Thoracic aorta (tissue), 2 donors: Measurements from ENCODE around the gene OSBPL3. TPM values are rescaled to one million over a fixed set of nuclear protein-coding genes. Genes with fewer than 3 reads are reported as not detected.
"Not testable (repeated sequence)": the region's sequence is repeated elsewhere in the genome, so short reads cannot be mapped to it uniquely, and the experiment has no call there.

Experiments
- ATAC-seq: fragments of 150-250 bp; one replicate; pipeline ENCODE4 v1.8.0; 2017; ENCODE audit warnings: low read depth; ENCODE audit not compliant: insufficient number of reproducible peaks, low FRiP score
- DNase-seq: peaks from one replicate; pipeline ENCODE4 v3.0.0-alpha.2; 2020; ENCODE audit warnings: low spot score
- H3K27ac ChIP-seq, 2 donors: fragments of 200-600 bp; sonication (generic); 1 replicate in 1 of 2; 2 replicates in 1 of 2; pipeline ENCODE4 v1.5.1; 2016; ENCODE audit warnings: mild to moderate bottlenecking in 2 of 2, moderate library complexity in 2 of 2
- H3K27me3 ChIP-seq: fragments of 200-600 bp; sonication (generic); replicated peaks from 2 replicates; pipeline ENCODE4 v1.6.0; 2016; ENCODE audit warnings: mild to moderate bottlenecking; ENCODE audit not compliant: insufficient read depth
- H3K36me3 ChIP-seq: fragments of 200-600 bp; sonication (generic); one replicate; pipeline ENCODE4 v1.5.1; 2016
- H3K4me1 ChIP-seq, 2 donors: fragments of 200-600 bp; sonication (generic); 1 replicate in 1 of 2; 2 replicates in 1 of 2; pipeline versions ENCODE4 v1.5.1 to v1.6.0; 2016; ENCODE audit warnings: low read depth in 2 of 2, mild to moderate bottlenecking in 1 of 2; ENCODE audit not compliant: control insufficient read depth in 1 of 2
- H3K4me3 ChIP-seq: fragments of 200-600 bp; sonication (generic); 2 replicates; pipeline ENCODE4 v1.5.1; 2016; ENCODE audit warnings: mild to moderate bottlenecking
- H3K9me3 ChIP-seq: fragments of 200-600 bp; sonication (generic); 2 replicates; pipeline ENCODE4 v1.5.1; 2016
- CTCF ChIP-seq: fragments of 200-600 bp; sonication (generic); IDR thresholded peaks from one replicate; pipeline ENCODE4 v1.5.1; 2019; ENCODE audit warnings: antibody characterized with exemption
- total RNA-seq, 2 donors: library from RNA; depleted of rRNA; stranded (reverse); fragments of >200 nt; gene quantifications; one replicate each; pipeline versions ENCODE4 v1.1.0 to v1.2.3, GENCODE V29; 2016

Gene OSBPL3
- total RNA-seq, 2 donors from 2014 or later: 5.5 to 7.9 TPM

- no peak for TF ChIP-seq CTCF
- Histone ChIP-seq H3K27ac (no peak overlapping the region), H3K4me1 (no peaks in the 10 kb centered on the region), H3K9me3 (no peaks in the 10 kb centered on the region), H3K36me3 (no peaks in the 10 kb centered on the region), H3K27me3 (no peaks in the 10 kb centered on the region), H3K4me3 (no peak overlapping the region)
- DNase-seq (no peak), ATAC-seq (no peak)
These were observed 71.3 kb downstream of the OSBPL3 start for GRCh38 chr7:24908727-24909126.

- no peaks in the 10 kb centered on the region for H3K27me3 ChIP-seq
- no peak for TF ChIP-seq CTCF
- no peak overlapping the region for H3K4me3 ChIP-seq
- DNase-seq (no peak), ATAC-seq (no peak)
- H3K27ac ChIP-seq: no peak overlapping the region
- no peaks in the 10 kb centered on the region for H3K9me3 ChIP-seq
- no peaks in the 10 kb centered on the region for H3K4me1 ChIP-seq
- H3K36me3 ChIP-seq: no peaks in the 10 kb centered on the region
These were observed 71.8 kb downstream of the OSBPL3 start for GRCh38 chr7:24908166-24908565.

GRCh38 chr7:24907311-24907886, 72.6 kb downstream of the OSBPL3 start:
- DNase-seq: no peak
- ATAC-seq: no peak
- no peaks in the 10 kb centered on the region for H3K4me1 ChIP-seq

GRCh38 chr7:24905996-24906770, 73.8 kb downstream of the OSBPL3 start:
- no peak for ATAC-seq
- H3K27me3 ChIP-seq: no peaks in the 10 kb centered on the region
- no peak for DNase-seq
- H3K4me1 ChIP-seq: no peaks in the 10 kb centered on the region
- no peak for TF ChIP-seq CTCF
- H3K9me3 ChIP-seq: no peaks in the 10 kb centered on the region
- no peak overlapping the region for H3K4me3 ChIP-seq
- no peaks in the 10 kb centered on the region for H3K36me3 ChIP-seq
- no peak overlapping the region for H3K27ac ChIP-seq

More at GRCh38 chr7:24907311-24907886, 72.6 kb downstream of the OSBPL3 start:
- Histone ChIP-seq H3K27ac (no peak overlapping the region), H3K36me3 (no peaks in the 10 kb centered on the region), H3K27me3 (no peaks in the 10 kb centered on the region), H3K9me3 (no peaks in the 10 kb centered on the region), H3K4me3 (no peak overlapping the region)
- TF ChIP-seq CTCF: no peak

- not testable (repeated sequence) for H3K36me3 ChIP-seq, H3K4me1 ChIP-seq, DNase-seq, ATAC-seq, H3K9me3 ChIP-seq, H3K4me3 ChIP-seq, H3K27ac ChIP-seq, H3K27me3 ChIP-seq
These were observed 76.0 kb downstream of the OSBPL3 start for GRCh38 chr7:24903992-24904391.
